GM21619 (cell line): ENCODE measurements around the gene WDFY2.

ENCODE experiments used
- ATAC-seq: cut with Tn5 transposase; IDR thresholded peaks from one replicate; pipeline ENCODE4 v1.9.1; 2021; ENCODE audit not compliant: unreplicated experiment

The WDFY2 gene

GRCh38 chr13:51811920-51812451 is 227.7 kb downstream of the WDFY2 start:
- no peak for ATAC-seq

GRCh38 chr13:51814071-51814470 is 229.8 kb downstream of the WDFY2 start:
- ATAC-seq, result no peak

- ATAC-seq, result peak; percentile 74
Measured at GRCh38 chr13:51814825-51815650, 230.8 kb downstream of the WDFY2 start.

GRCh38 chr13:51815848-51816247 is 231.6 kb downstream of the WDFY2 start:
- no peak for ATAC-seq

- no peak for ATAC-seq
Measured at GRCh38 chr13:51816604-51817249, 232.5 kb downstream of the WDFY2 start.
